Chondrocyte (in vitro differentiated cells): ENCODE data around the gene IWS1. TPM values are rescaled to one million over a fixed set of nuclear protein-coding genes. Genes with fewer than 3 reads are reported as not detected.
"Not testable (repeated sequence)": the region's sequence is repeated elsewhere in the genome, so short reads cannot be mapped to it uniquely, and the experiment has no call there.

ENCODE experiments used
- DNase-seq: peaks from one replicate; pipeline ENCODE4 v3.0.0; 2021; ENCODE audit warnings: mixed read lengths, low spot score
- H3K27ac Mint-ChIP-seq: one replicate; pipeline ENCODE4 v1.8.0; 2021; ENCODE audit warnings: mild to moderate bottlenecking, moderate library complexity, mixed read lengths; ENCODE audit not compliant: unreplicated experiment
- H3K27me3 Mint-ChIP-seq: 2 replicates; pipeline ENCODE4 v1.8.0; 2021; ENCODE audit warnings: low read depth, mixed read lengths
- H3K36me3 Mint-ChIP-seq: 2 replicates; pipeline ENCODE4 v1.8.0; 2021; ENCODE audit warnings: low read depth, mixed read lengths
- H3K4me1 Mint-ChIP-seq: 2 replicates; pipeline ENCODE4 v1.8.0; 2021; ENCODE audit warnings: low read depth, mild to moderate bottlenecking, mixed read lengths
- H3K4me3 Mint-ChIP-seq: one replicate; pipeline ENCODE4 v1.8.0; 2021; ENCODE audit warnings: mild to moderate bottlenecking, moderate library complexity, mixed read lengths; ENCODE audit not compliant: unreplicated experiment
- H3K9me3 Mint-ChIP-seq: 2 replicates; pipeline ENCODE4 v1.8.0; 2021; ENCODE audit warnings: low read depth, mixed read lengths
- total RNA-seq: library from RNA; stranded (reverse); gene quantifications from 3 replicates; pipeline ENCODE4 v1.2.1, GENCODE V29; 2021
- TF ChIP-seq, protein P1 (sequence below): fragments of 200-600 bp; sonication (generic); IDR thresholded peaks from 2 replicates; pipeline ENCODE4 v1.5.0; 2021; ENCODE audit warnings: antibody characterized with exemption, mild to moderate bottlenecking, moderate library complexity

The IWS1 gene
- total RNA-seq, 1 donor from 2014 or later = 37.4 TPM

DNA sequence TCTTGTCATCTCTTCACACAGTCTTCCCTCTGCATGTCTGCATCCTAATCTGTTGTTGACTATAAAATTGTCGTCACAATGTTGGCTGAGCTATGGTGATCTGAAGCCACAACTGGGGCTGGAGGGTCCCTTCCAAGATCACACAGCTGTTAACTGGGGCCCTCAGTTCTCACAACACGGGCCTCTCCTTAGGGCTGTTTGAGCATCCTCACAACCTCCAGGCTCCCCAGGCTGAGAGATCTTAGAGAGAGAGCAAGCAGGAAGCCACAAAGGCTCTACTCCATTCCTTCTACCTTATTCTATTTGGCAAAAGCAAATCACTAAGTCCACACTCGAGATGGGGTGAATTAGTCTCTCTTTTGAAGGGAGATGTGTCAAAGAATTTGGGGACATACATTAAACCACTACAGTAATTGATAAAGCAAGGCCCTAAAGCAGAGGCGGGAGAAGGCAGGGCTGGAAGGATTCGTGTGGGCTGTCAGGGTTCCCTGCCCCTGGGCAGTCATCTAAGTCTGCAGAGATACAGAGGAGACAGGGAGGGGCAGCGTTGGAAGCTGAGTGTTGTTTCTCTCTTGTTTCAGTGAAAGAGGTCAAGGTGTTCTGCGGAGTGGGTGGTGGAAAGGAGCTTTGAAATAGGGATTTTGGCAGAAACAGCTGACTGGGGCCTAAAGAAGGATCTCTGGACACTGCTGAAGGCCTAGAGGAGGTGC is 25.1 kb upstream of the IWS1 start:
- peaks cover 4% of the 10 kb centered on the region for H3K36me3 Mint-ChIP-seq
- no peak overlapping the region for H3K4me3 Mint-ChIP-seq
- peaks cover 47% of the 10 kb centered on the region for H3K27me3 Mint-ChIP-seq
- no peak for DNase-seq
- no peaks in the 10 kb centered on the region for H3K4me1 Mint-ChIP-seq
- H3K9me3 Mint-ChIP-seq = peaks cover 13% of the 10 kb centered on the region
- no peak overlapping the region for H3K27ac Mint-ChIP-seq
- TF ChIP-seq, protein P1, sequence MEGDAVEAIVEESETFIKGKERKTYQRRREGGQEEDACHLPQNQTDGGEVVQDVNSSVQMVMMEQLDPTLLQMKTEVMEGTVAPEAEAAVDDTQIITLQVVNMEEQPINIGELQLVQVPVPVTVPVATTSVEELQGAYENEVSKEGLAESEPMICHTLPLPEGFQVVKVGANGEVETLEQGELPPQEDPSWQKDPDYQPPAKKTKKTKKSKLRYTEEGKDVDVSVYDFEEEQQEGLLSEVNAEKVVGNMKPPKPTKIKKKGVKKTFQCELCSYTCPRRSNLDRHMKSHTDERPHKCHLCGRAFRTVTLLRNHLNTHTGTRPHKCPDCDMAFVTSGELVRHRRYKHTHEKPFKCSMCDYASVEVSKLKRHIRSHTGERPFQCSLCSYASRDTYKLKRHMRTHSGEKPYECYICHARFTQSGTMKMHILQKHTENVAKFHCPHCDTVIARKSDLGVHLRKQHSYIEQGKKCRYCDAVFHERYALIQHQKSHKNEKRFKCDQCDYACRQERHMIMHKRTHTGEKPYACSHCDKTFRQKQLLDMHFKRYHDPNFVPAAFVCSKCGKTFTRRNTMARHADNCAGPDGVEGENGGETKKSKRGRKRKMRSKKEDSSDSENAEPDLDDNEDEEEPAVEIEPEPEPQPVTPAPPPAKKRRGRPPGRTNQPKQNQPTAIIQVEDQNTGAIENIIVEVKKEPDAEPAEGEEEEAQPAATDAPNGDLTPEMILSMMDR = no peak

DNA sequence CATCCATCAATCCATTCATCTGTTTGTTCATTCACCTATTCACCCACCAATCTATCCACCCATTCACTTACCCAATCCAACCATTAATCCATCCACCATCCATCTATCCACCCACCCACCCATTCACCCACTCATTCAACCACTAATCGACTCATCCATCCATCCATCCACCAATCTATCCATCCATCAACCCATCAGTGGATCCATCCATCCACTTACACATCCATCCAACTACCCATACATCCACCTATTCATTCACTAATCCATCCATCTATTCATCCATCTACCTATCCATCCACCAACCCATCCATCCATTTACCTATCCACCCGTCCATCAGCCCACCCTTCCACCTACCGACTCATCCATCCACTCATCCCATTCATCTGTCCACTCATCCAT is 20.5 kb upstream of the IWS1 start:
- Mint-ChIP-seq H3K4me3 (no peak overlapping the region), H3K4me1 (no peaks in the 10 kb centered on the region), H3K27me3 (peaks cover 31% of the 10 kb centered on the region), H3K36me3 (no peaks in the 10 kb centered on the region), H3K9me3 (peaks cover 2% of the 10 kb centered on the region), H3K27ac (no peak overlapping the region)
- TF ChIP-seq, protein P1 = no peak
- no peak for DNase-seq

DNA sequence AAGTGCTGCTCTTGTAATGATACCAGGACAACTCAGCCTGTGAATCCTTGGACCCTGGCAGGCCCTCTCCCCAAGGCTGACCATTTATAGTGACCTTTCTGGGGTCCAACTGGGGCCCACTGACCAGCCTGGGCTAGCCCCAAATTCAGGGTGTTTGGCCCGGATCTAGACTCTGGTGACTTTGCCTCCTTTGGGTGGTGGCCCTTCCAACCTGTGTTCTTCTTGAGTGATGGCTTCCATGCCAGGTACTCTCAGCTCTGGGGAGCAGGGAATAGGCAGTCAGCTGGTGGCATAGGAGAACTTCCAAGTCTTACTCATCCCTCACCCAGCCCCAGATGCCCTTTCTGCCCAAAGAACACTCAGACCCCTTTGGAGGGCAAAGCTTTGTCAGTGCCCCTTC is 19.5 kb upstream of the IWS1 start:
- Mint-ChIP-seq H3K36me3 (no peaks in the 10 kb centered on the region), H3K27me3 (peaks cover 31% of the 10 kb centered on the region), H3K9me3 (peaks cover 2% of the 10 kb centered on the region), H3K4me1 (no peaks in the 10 kb centered on the region), H3K27ac (no peak overlapping the region), H3K4me3 (no peak overlapping the region)
- no peak for DNase-seq
- TF ChIP-seq, protein P1 = no peak

DNA sequence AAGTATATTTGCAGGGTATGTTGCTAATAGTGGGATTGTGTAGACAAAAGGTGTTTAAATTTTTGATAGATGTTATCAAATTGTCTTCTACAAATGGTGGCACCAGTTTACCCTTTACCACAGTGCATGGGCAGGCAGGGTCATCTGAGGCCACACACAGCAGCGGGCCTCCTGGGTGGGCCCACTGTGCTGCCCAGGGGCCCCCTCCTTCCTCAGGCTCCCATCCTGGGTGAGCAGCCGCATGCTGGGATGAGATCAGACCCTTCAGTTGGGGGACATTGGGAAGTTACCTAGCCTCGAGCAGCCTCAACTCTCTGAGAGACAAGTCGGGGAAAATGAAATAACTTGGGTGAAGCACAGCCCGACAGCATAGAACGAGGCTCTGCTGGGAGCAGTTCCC is 18.9 kb upstream of the IWS1 start:
- no peaks in the 10 kb centered on the region for H3K9me3 Mint-ChIP-seq
- no peak overlapping the region for H3K4me3 Mint-ChIP-seq
- H3K27me3 Mint-ChIP-seq = peaks cover 30% of the 10 kb centered on the region
- H3K4me1 Mint-ChIP-seq = no peaks in the 10 kb centered on the region
- no peak overlapping the region for H3K27ac Mint-ChIP-seq
- TF ChIP-seq, protein P1 = no peak
- no peaks in the 10 kb centered on the region for H3K36me3 Mint-ChIP-seq
- no peak for DNase-seq

DNA sequence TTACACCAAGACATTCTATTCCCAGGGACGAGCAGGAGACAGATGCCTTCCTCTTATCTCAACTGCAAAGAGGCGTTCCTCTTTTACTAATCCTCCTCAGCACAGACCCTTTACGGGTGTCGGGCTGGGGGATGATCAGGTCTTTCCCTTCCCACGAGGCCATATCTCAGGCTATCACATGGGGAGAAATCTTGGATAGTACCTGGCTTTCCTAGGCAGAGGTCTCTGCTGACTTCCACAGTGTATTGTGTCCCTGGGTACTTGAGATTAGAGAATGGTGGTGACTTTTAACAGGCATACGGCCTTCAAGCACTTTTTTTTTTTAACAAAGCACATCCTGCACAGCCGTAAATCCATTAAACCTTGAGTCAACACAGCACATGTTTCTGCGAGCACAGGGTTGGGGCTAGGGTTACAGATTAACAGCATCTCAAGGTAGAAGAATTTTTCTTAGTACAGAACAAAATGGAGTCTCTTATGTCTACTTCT is 16.8 kb upstream of the IWS1 start:
- not testable (repeated sequence) for H3K9me3 Mint-ChIP-seq, H3K4me3 Mint-ChIP-seq

DNA sequence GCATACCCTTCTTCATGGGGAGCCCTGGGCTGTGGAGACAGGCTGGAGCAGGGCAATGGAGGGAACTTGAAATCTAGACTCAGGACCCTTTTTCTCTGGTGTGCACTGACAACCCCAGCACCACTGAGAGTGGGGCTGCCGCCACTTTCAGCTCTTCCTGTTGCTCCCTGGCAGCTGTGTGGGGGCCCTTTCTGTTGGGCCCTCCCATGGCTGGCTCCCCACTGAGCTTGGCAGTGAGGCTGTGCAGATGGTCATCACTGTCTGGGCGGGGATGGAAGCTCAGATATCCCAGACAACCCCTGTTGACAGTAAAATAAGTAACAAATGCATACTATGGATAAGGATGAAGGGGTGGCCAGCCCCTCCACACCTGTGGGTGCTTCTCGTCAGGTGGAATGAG is 15.9 kb upstream of the IWS1 start:
- Mint-ChIP-seq H3K4me3 (no peak overlapping the region), H3K9me3 (no peaks in the 10 kb centered on the region), H3K27me3 (peaks cover 15% of the 10 kb centered on the region), H3K4me1 (no peaks in the 10 kb centered on the region), H3K27ac (no peak overlapping the region), H3K36me3 (no peaks in the 10 kb centered on the region)
- DNase-seq = no peak
- TF ChIP-seq, protein P1 = no peak

More for the DNA sequence above, 16.8 kb upstream of the IWS1 start:
- DNase-seq, H3K27ac Mint-ChIP-seq, H3K4me1 Mint-ChIP-seq, H3K36me3 Mint-ChIP-seq: not testable (repeated sequence)
- H3K27me3 Mint-ChIP-seq = peaks cover 17% of the 10 kb centered on the region
